ENCODE data around the gene BMAL1.

DNA sequence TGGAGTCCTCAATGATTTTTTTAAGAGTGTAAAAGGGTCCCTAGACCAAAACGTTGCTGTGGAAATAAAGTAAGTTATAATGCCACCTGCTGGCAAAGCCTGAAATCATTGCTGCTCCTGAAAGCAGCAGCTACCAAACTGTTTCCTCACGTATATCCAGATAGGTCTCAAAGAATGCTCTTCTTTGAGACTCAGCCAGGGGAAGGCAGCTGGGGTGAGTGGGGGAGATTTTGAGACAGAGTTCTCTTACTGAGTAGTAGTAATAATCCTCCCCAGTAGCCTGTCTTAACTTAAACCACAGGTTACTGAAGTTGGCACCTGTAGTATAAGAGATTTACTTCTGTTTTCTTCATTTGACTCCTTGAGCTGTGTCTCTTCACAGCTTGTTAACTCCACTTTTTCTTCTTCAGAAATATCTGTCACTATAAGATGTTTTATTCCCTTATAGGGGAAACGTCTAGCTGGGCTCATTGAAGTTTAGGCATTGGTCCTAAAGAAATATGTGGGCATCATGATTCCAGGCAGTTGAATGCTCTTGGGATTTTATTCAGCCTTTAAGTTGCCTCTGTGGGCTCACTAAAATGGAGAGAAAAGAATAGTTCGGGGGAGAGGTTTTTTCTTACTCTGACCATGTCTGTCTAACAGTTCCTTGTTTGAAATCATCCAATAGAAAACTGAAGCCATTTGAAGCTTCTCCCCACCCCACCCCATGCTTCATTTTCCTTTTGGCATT, 107.5 kb downstream of the BMAL1 start:
- peak; percentile 37 to 53 (median 46) for TF ChIP-seq CTCF (IDR thresholded peaks at IDR 0.05)
- no peak for TF ChIP-seq POLR2A (IDR thresholded peaks at IDR 0.05)

Measured in uterus (tissue), 2 donors.